HepG2 (cell line): Measurements from ENCODE around the gene STIM1. TPM values are rescaled to one million over a fixed set of nuclear protein-coding genes. Genes with fewer than 3 reads are reported as not detected.

ENCODE experiments used
- CAMTA2 ChIP-seq: sonication (generic); formaldehyde crosslinking; IDR thresholded peaks from 2 replicates; pipeline ENCODE4 v1.4.0; 2020; ENCODE audit warnings: mild to moderate bottlenecking, missing genetic modification reagents, borderline replicate concordance
- CHD2 ChIP-seq: IDR thresholded peaks from 2 replicates; pipeline ENCODE4 v1.6.1; 2011; ENCODE audit warnings: low read depth, low read length, improper control_type of control experiment
- GATAD1 ChIP-seq: IDR thresholded peaks from 2 replicates; pipeline ENCODE4 v1.6.1; 2016; ENCODE audit warnings: missing genetic modification reagents, missing compliant biosample characterization
- GATAD2A ChIP-seq: IDR thresholded peaks from 2 replicates; pipeline ENCODE4 v1.6.1; 2016
- HNRNPL ChIP-seq: fragments of 200-400 bp; formaldehyde crosslinking; IDR thresholded peaks from 2 replicates; pipeline ENCODE4 v1.6.1; 2017; ENCODE audit warnings: mild to moderate bottlenecking, low read depth, low read length
- HOXA5 ChIP-seq: sonication (generic); formaldehyde crosslinking; IDR thresholded peaks from 2 replicates; pipeline ENCODE4 v1.4.0; 2020; ENCODE audit warnings: missing genetic modification reagents
- KLF16 ChIP-seq, 2 experiments: sonication (generic) in 1 of 2; formaldehyde crosslinking in 1 of 2; IDR thresholded peaks; 2 replicates each; pipeline versions ENCODE4 v1.6.1 to v1.8.0; 2016 to 2023; ENCODE audit warnings: missing genetic modification reagents in 2 of 2, missing compliant biosample characterization in 1 of 2
- NBN ChIP-seq: fragments of 450-650 bp; conservative IDR thresholded peaks from 2 replicates; pipeline ENCODE4 v1.6.1; 2017
- NFYB ChIP-seq: sonication (generic); formaldehyde crosslinking; IDR thresholded peaks from 2 replicates; pipeline ENCODE4 v1.4.0; 2020; ENCODE audit warnings: missing genetic modification reagents
- PAX8 ChIP-seq: sonication (generic); formaldehyde crosslinking; IDR thresholded peaks from 2 replicates; pipeline ENCODE4 v1.8.0; 2022; ENCODE audit warnings: mild to moderate bottlenecking, missing genetic modification reagents, borderline replicate concordance
- RARA ChIP-seq: IDR thresholded peaks from 2 replicates; pipeline ENCODE4 v1.6.1; 2016; ENCODE audit warnings: missing genetic modification reagents, missing compliant biosample characterization
- RORA ChIP-seq: sonication (generic); formaldehyde crosslinking; IDR thresholded peaks from 2 replicates; pipeline ENCODE4 v1.5.0; 2020; ENCODE audit warnings: mild to moderate bottlenecking, missing genetic modification reagents, moderate library complexity
- SETDB1 ChIP-seq: sonication (generic); formaldehyde crosslinking; IDR thresholded peaks from 2 replicates; pipeline ENCODE4 v1.5.1; 2020; ENCODE audit warnings: missing genetic modification reagents, mild to moderate bottlenecking, borderline replicate concordance
- TEAD3 ChIP-seq: optimal IDR thresholded peaks from 2 replicates; pipeline ENCODE3; 2016; ENCODE audit warnings: borderline replicate concordance
- ZNF138 ChIP-seq: sonication (generic); formaldehyde crosslinking; IDR thresholded peaks from 2 replicates; pipeline ENCODE4 v1.5.0; 2020; ENCODE audit warnings: mild to moderate bottlenecking, low read depth, missing genetic modification reagents
- ZNF143 ChIP-seq: sonication (generic); formaldehyde crosslinking; IDR thresholded peaks from 2 replicates; pipeline ENCODE4 v1.4.0; 2020; ENCODE audit warnings: missing genetic modification reagents
- ZNF20 ChIP-seq: sonication (generic); formaldehyde crosslinking; IDR thresholded peaks from 2 replicates; pipeline ENCODE4 v1.4.0; 2020; ENCODE audit warnings: mild to moderate bottlenecking, moderate library complexity, missing genetic modification reagents
- ZNF205 ChIP-seq: IDR thresholded peaks from 2 replicates; pipeline ENCODE4 v1.6.1; 2018; ENCODE audit warnings: missing biosample characterization, missing genetic modification reagents
- ZNF468 ChIP-seq: sonication (generic); formaldehyde crosslinking; IDR thresholded peaks from 2 replicates; pipeline ENCODE4 v1.8.0; 2022; ENCODE audit warnings: mild to moderate bottlenecking, moderate library complexity, missing genetic modification reagents
- ZNF558 ChIP-seq: sonication (generic); formaldehyde crosslinking; IDR thresholded peaks from 2 replicates; pipeline ENCODE4 v1.9.0; 2022; ENCODE audit warnings: mild to moderate bottlenecking, missing genetic modification reagents, borderline replicate concordance
- ZNF773 ChIP-seq: sonication (generic); formaldehyde crosslinking; IDR thresholded peaks from 2 replicates; pipeline ENCODE4 v1.4.0; 2020; ENCODE audit warnings: missing genetic modification reagents, borderline replicate concordance
- ZNF788 ChIP-seq: sonication (generic); formaldehyde crosslinking; IDR thresholded peaks from 2 replicates; pipeline ENCODE4 v1.5.0; 2020; ENCODE audit warnings: mild to moderate bottlenecking, missing genetic modification reagents, borderline replicate concordance
- ZNF816 ChIP-seq: sonication (generic); formaldehyde crosslinking; IDR thresholded peaks from 2 replicates; pipeline ENCODE4 v1.8.0; 2022; ENCODE audit warnings: missing genetic modification reagents, mild to moderate bottlenecking, borderline replicate concordance
- ZZZ3 ChIP-seq: sonication (generic); formaldehyde crosslinking; IDR thresholded peaks from 2 replicates; pipeline ENCODE4 v1.4.0; 2020; ENCODE audit warnings: missing genetic modification reagents, mild to moderate bottlenecking, borderline replicate concordance
- polyA plus RNA-seq, 8 experiments: library from polyadenylated mRNA; depleted of rRNA in 3 of 8; stranded (reverse) in 7 of 8; unstranded in 1 of 8; fragments of >200 nt; fragmentation: Illumina TruSeq in 4 of 8; extraction: Trizol in 4 of 8; gene quantifications; 2 replicates each; pipeline versions ENCODE4 v1.2.1 to v1.2.3, GENCODE V29; 2011 to 2016; ENCODE audit warnings: low read depth in 4 of 8, missing spikeins in 1 of 8, mixed read lengths in 1 of 8; ENCODE audit not compliant: insufficient read depth in 1 of 8
- total RNA-seq, 5 experiments: library from RNA; depleted of rRNA; stranded (reverse); fragments of >200 nt; fragmentation: Illumina TruSeq; extraction: Trizol; gene quantifications; 2 replicates each; pipeline ENCODE4 v1.2.3, GENCODE V29; 2016; ENCODE audit warnings: low read depth in 1 of 5
- TF ChIP-seq, protein P1 (sequence below): sonication (generic); formaldehyde crosslinking; IDR thresholded peaks from 2 replicates; pipeline ENCODE4 v1.4.0; 2020; ENCODE audit warnings: missing genetic modification reagents, mild to moderate bottlenecking, borderline replicate concordance
- TF ChIP-seq, protein P2 (sequence below): sonication (generic); formaldehyde crosslinking; IDR thresholded peaks from 2 replicates; pipeline ENCODE4 v1.4.0; 2020; ENCODE audit warnings: missing genetic modification reagents
- TF ChIP-seq, protein P3 (sequence below): sonication (generic); formaldehyde crosslinking; IDR thresholded peaks from 2 replicates; pipeline ENCODE4 v1.5.0; 2020; ENCODE audit warnings: missing genetic modification reagents, mild to moderate bottlenecking, borderline replicate concordance
- TF ChIP-seq, protein P4 (sequence below): sonication (generic); formaldehyde crosslinking; IDR thresholded peaks from 2 replicates; pipeline ENCODE4 v1.4.0; 2020; ENCODE audit warnings: mild to moderate bottlenecking, missing genetic modification reagents

The STIM1 gene
- total and polyA plus RNA-seq, 2 of the 13 experiments (the other 11 are each of a cell fraction or from before 2014, with no cell fraction given): 19.2 to 28.5 TPM

DNA sequence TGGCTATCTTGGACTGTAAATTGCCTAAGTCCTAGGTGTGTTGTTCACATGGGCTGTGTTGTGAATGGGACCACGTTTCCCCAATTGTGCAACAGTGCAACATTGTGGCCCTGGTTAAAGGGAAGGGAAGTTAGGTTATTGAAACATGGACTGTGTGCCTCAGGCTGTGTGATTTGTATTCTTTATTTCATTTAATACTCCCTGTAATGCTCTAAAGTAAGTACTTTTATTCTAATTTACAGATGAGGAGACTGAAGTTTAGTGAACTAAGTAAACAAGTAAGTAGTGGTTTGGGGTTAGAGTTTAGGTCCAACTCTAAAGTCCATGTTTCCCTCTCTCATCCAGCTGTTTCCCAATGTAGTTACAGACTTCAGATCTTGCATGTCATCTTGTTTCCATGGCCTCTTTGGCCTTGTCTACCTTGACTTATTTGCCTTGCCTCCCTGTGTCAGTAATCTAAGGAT, 77.7 kb downstream of the STIM1 start (continued):
- TF ChIP-seq ZNF205 (peak; percentile 70), TEAD3 (CRISPR knock-in tag) (peak; percentile 40), CHD2 (no peak), ZNF773 (CRISPR knock-in tag) (no peak), CAMTA2 (CRISPR knock-in tag) (no peak), NFYB (no peak), ZNF816 (CRISPR knock-in tag) (no peak), HNRNPL (no peak), RARA (CRISPR knock-in tag) (peak; percentile 84), HOXA5 (CRISPR knock-in tag) (no peak), GATAD1 (CRISPR knock-in tag) (peak; percentile 44), ZNF143 (CRISPR knock-in tag) (no peak), NBN (no peak), KLF16 (CRISPR knock-in tag; IDR thresholded peaks at IDR 0.05) (peak in 1 of 2 experiments; percentile 56; a peak in 1 of 4 replicates), ZNF558 (no peak), PAX8 (CRISPR knock-in tag) (no peak), GATAD2A (CRISPR knock-in tag) (peak; percentile 86), ZNF468 (CRISPR knock-in tag) (no peak), SETDB1 (no peak), ZNF788 (no peak), ZNF20 (CRISPR knock-in tag) (no peak), ZNF138 (no peak), RORA (CRISPR knock-in tag) (no peak), ZZZ3 (CRISPR knock-in tag) (no peak)
- TF ChIP-seq, protein P1, sequence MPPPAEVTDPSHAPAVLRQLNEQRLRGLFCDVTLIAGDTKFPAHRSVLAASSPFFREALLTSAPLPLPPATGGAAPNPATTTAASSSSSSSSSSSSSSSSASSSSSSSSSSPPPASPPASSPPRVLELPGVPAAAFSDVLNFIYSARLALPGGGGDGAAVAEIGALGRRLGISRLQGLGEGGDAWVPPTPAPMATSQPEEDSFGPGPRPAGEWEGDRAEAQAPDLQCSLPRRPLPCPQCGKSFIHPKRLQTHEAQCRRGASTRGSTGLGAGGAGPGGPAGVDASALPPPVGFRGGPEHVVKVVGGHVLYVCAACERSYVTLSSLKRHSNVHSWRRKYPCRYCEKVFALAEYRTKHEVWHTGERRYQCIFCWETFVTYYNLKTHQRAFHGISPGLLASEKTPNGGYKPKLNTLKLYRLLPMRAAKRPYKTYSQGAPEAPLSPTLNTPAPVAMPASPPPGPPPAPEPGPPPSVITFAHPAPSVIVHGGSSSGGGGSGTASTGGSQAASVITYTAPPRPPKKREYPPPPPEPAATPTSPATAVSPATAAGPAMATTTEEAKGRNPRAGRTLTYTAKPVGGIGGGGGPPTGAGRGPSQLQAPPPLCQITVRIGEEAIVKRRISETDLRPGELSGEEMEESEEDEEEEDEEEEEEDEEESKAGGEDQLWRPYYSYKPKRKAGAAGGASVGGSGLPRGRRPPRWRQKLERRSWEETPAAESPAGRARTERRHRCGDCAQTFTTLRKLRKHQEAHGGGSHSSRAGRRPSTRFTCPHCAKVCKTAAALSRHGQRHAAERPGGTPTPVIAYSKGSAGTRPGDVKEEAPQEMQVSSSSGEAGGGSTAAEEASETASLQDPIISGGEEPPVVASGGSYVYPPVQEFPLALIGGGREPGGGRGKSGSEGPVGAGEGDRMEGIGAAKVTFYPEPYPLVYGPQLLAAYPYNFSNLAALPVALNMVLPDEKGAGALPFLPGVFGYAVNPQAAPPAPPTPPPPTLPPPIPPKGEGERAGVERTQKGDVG: no peak
- TF ChIP-seq, protein P2, sequence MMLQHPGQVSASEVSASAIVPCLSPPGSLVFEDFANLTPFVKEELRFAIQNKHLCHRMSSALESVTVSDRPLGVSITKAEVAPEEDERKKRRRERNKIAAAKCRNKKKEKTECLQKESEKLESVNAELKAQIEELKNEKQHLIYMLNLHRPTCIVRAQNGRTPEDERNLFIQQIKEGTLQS: no peak
- TF ChIP-seq, protein P3, sequence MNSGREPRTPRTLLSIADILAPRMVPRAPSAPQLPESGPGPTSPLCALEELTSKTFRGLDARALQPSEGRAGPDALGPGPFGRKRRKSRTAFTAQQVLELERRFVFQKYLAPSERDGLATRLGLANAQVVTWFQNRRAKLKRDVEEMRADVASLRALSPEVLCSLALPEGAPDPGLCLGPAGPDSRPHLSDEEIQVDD (CRISPR knock-in tag): no peak
- TF ChIP-seq, protein P4, sequence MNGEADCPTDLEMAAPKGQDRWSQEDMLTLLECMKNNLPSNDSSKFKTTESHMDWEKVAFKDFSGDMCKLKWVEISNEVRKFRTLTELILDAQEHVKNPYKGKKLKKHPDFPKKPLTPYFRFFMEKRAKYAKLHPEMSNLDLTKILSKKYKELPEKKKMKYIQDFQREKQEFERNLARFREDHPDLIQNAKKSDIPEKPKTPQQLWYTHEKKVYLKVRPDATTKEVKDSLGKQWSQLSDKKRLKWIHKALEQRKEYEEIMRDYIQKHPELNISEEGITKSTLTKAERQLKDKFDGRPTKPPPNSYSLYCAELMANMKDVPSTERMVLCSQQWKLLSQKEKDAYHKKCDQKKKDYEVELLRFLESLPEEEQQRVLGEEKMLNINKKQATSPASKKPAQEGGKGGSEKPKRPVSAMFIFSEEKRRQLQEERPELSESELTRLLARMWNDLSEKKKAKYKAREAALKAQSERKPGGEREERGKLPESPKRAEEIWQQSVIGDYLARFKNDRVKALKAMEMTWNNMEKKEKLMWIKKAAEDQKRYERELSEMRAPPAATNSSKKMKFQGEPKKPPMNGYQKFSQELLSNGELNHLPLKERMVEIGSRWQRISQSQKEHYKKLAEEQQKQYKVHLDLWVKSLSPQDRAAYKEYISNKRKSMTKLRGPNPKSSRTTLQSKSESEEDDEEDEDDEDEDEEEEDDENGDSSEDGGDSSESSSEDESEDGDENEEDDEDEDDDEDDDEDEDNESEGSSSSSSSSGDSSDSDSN: peak; percentile 11; the same call in 1 of the 2 replicates
